Erythroblast (primary cell): ENCODE results near the gene OR14A16.

Source experiments
- GATA1 ChIP-seq: IDR thresholded peaks from 2 replicates; pipeline ENCODE4 v1.6.1; 2011; ENCODE audit warnings: low read depth, mild to moderate bottlenecking, control low read depth, low read length, moderate library complexity
- POLR2A ChIP-seq: IDR thresholded peaks from 2 replicates; pipeline ENCODE4 v1.6.1; 2011; ENCODE audit warnings: mild to moderate bottlenecking, low read length

DNA sequence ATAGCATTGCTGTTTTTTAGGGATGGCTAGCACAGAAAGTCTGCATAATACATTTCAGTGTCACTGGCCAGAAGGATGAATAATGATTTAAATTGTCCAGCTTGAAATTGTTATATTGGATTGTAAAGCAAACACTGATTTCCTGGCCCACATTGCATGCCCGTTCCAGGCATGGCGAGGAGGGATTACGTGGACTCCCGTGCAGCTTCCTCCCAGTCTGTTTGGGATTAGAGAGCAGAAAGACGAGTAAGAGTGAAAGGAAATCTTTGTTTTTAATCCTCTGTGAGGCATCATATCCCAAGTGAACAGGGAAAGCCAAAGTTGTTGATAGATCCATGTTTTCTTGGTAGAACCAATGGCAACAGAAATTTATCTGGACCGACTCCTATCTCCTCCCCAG lies 41.5 kb upstream of the OR14A16 start:
- TF ChIP-seq POLR2A (no peak), GATA1 (no peak)
